Fibroblast of skin of left biceps (primary cell): Measurements from ENCODE around the gene TNFSF13.
A peak's percentile ranks its signal among the peaks of the same experiment; 100 is the strongest.

ENCODE experiments used
- DNase-seq, 2 experiments: peaks; one replicate each; pipeline ENCODE4 v3.0.0-alpha.2; 2013; ENCODE audit warnings: low read depth in 2 of 2

The TNFSF13 gene

GRCh38 chr17:7552621-7553051 lies 5.9 kb upstream of the TNFSF13 start:
- no peak for DNase-seq

GRCh38 chr17:7553356-7553755 lies 5.2 kb upstream of the TNFSF13 start:
- DNase-seq, result no peak

- no peak for DNase-seq
Observed at GRCh38 chr17:7555320-7555948, 3.1 kb upstream of the TNFSF13 start.

GRCh38 chr17:7556627-7557026 lies 1.9 kb upstream of the TNFSF13 start:
- DNase-seq, result no peak

GRCh38 chr17:7557147-7557764 lies 1.3 kb upstream of the TNFSF13 start:
- no peak for DNase-seq

GRCh38 chr17:7557775-7558543 lies 591 bp upstream of the TNFSF13 start:
- DNase-seq, result no peak

GRCh38 chr17:7559320-7560171 lies 996 bp downstream of the TNFSF13 start:
- DNase-seq, result no peak

GRCh38 chr17:7560172-7561027 lies 1.9 kb downstream of the TNFSF13 start:
- no peak for DNase-seq

- DNase-seq, result peak; percentile 34 to 43
Observed at GRCh38 chr17:7561028-7561575, 2.6 kb downstream of the TNFSF13 start.

- peak; percentile 66 to 72 for DNase-seq
Observed at GRCh38 chr17:7561589-7562207, 3.1 kb downstream of the TNFSF13 start, which contains the start of gene SENP3. TSS of gene SENP3 (plus strand) at chr17:7561919. CDS start at chr17:7563077, 1,158 bp downstream.

- DNase-seq, result no peak
Observed at GRCh38 chr17:7562208-7562605, 3.7 kb downstream of the TNFSF13 start.

- DNase-seq, result no peak
Observed at GRCh38 chr17:7563115-7563869, 4.7 kb downstream of the TNFSF13 start.

GRCh38 chr17:7569571-7569970 lies 11.0 kb downstream of the TNFSF13 start:
- DNase-seq, result no peak

- no peak for DNase-seq
Observed at GRCh38 chr17:7570351-7570750, 11.8 kb downstream of the TNFSF13 start.

- no peak for DNase-seq
Observed at GRCh38 chr17:7572338-7572587, 13.7 kb downstream of the TNFSF13 start.

- peak; percentile 99 for DNase-seq
Observed at GRCh38 chr17:7572588-7573323, 14.2 kb downstream of the TNFSF13 start.

- peak; percentile 85 to 87 for DNase-seq
Observed at GRCh38 chr17:7573324-7574080, 15.0 kb downstream of the TNFSF13 start.
